GM12874 (cell line): ENCODE measurements around the gene SYAP1.

Source experiments
- TF ChIP-seq, protein P1 (sequence below): IDR thresholded peaks from 2 replicates; pipeline ENCODE4 v1.5.1; 2011; ENCODE audit warnings: low read depth, mild to moderate bottlenecking, control low read depth, low read length, moderate library complexity; ENCODE audit not compliant: insufficient read depth

Gene SYAP1

DNA sequence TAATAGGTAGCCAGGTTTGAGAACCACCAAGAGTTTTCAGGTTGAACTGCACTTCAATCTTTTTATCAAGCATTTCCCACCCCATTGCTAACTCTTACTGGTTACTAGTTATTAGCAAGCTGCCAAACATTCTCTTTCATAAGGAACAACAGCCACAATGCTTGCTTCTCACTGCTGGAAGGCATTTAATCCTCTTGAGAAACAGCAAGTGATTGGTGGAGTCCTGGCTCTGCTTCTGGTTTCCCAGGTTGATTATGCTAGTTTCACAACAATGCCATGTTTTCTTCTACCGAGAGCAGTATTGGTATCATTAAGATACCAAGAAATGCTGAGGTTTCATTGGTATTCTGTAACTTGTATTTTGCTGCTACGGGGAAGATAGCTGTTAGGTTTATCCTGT lies 34.6 kb downstream of the SYAP1 start:
- TF ChIP-seq, protein P1, sequence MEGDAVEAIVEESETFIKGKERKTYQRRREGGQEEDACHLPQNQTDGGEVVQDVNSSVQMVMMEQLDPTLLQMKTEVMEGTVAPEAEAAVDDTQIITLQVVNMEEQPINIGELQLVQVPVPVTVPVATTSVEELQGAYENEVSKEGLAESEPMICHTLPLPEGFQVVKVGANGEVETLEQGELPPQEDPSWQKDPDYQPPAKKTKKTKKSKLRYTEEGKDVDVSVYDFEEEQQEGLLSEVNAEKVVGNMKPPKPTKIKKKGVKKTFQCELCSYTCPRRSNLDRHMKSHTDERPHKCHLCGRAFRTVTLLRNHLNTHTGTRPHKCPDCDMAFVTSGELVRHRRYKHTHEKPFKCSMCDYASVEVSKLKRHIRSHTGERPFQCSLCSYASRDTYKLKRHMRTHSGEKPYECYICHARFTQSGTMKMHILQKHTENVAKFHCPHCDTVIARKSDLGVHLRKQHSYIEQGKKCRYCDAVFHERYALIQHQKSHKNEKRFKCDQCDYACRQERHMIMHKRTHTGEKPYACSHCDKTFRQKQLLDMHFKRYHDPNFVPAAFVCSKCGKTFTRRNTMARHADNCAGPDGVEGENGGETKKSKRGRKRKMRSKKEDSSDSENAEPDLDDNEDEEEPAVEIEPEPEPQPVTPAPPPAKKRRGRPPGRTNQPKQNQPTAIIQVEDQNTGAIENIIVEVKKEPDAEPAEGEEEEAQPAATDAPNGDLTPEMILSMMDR = no peak

DNA sequence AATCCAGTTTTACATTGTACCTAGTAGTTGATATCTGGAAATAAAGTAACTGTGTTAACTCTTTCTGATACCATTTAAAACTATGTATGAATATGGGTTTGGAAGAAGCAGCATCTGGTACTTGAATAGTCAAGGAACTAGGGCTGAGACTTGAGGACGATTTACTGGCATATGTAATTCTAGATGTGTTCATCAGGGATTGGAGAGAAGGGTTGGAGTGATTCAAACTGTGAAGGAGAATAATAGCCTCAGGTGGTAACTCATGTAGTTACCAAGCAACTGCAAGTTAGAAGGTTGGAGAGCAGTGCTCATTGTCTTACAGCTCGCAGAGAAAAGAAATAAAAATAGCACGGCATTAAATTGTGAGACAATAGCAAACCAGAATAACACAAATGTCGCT lies 37.3 kb downstream of the SYAP1 start:
- TF ChIP-seq, protein P1 = no peak

DNA sequence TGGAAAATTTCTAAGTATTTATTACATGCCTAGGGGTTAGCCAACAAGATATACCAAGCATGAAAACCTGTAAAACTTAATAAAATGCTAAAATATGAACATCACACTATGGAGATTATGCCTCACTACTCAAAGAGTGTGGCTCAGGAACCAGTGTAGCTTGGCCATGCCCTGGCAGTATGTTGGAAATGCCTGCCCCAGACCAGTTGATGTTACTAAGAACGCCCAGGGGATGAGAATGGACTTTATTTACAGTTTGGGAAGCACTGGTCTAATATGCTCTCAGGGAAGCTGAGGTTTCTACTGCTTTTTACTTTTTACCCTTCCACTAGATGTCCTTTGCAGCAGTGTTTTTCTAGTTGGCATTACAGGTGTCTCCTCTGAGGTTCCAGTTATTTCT lies 43.2 kb downstream of the SYAP1 start:
- TF ChIP-seq, protein P1 = no peak

DNA sequence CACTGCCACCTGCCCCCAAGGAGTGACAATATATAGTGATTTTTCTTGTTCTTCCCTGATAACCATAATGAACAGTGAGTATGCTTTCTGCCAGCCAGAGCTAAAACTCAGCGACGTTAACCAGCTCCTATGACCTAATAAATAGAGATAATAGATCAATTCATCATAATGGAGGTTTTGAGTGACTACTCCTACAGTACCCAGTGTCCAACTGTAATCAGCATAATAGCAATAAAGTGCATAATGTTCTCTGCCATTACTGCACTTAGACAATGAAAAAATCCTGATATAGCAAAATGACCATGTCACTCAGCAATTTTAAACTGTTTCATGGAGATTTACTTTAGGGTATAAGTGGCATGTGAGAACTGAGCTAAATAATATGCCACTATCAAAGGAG lies 46.2 kb downstream of the SYAP1 start:
- TF ChIP-seq, protein P1 = no peak

DNA sequence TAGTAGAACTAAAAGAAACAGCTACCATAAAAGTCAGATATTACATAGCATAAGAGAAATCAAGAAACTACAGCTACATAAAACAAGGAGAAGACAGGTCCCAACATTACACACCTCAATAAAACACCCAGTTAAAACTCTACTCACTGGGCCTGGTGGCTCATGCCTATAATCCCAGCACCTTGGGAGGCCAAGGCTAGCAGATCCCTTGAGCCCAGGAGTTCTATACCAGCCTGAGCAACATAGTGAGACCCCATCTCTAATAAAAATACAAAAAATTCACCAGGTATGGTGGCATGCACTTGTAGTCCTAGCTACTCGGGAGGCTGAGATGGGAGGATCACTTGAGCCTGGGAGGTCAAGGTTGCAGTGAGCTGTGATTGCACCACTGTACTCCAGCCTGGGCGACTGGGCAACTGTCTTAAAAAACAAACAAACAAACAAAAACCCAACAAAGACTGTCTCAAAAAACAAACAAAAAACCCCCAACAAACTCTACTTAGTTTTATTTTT lies 51.6 kb downstream of the SYAP1 start:
- TF ChIP-seq, protein P1 = no peak

DNA sequence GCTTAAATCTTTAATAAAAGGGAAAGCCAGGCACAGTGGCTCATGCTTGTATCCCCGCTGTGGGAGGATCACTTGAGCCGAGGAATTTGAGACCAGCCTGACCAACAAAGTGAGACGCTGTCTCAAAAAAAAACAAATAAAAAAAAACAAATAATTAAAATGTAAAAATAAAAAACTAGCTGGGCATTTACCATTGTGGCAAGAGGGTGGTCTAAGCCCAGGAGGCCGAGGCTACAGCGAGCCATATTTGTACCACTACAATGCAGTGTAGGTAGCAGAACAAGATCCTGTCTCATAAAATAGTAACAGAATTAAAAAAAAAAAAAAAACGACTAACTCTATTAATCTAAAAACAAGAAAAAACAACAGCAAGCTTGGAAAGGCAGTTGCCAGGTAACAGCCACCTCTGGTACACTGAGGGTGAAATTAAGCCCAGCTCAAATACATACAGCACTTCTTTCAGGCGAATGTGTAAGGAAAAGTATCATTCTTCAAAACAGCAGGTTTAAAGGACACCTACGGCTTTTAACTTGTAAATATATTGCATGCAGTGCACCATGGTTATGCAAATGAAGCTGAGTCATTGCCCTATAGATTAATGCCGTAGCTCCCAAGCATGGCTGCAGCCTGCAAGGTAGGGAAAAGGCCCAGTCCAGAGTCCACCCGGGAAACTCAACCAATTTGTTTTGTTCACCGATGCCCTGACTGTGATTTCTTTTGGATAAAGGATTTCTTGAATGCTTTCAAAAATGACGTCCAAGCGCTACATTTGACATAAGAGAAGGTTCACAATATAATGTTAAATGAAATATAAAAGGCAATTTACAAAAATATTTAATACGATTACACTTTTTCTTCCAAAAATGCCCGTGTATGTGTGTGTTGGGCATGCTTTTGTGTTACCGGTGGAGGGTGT lies 52.3 kb downstream of the SYAP1 start:
- TF ChIP-seq, protein P1 = no peak

DNA sequence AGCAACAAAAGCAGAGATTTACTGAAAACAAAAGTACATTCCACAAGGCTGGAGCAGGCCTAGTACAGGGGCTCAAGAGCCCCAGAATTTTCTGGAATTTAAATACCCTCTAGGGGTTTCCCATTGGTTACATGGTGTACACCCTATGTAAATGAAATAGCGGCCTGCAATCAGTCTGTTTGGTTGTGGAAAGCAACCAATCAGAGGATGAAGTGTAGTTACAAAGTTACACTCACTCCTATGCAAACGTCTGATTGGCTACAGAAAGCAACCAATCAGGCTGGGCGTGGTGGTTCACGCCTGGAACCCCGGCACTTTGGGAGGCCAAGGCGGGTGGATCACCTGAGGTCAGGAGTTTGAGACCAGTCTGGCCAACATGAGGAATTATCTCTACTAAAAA lies 53.0 kb downstream of the SYAP1 start:
- TF ChIP-seq, protein P1 = no peak
